Mammary epithelial cell (primary cell): ENCODE data around the gene FAM53B.

Experiments
- EZH2 ChIP-seq: IDR thresholded peaks from 2 replicates; pipeline ENCODE4 v1.6.1; 2012; ENCODE audit warnings: low read length, inconsistent platforms, borderline replicate concordance
- TF ChIP-seq, protein P1 (sequence below), 2 donors: IDR thresholded peaks in 1 of 2; conservative IDR thresholded peaks in 1 of 2; 2 replicates each; pipeline ENCODE4 v1.5.1; 2011 to 2012; ENCODE audit warnings: inconsistent platforms in 2 of 2, low read length in 2 of 2, mild to moderate bottlenecking in 2 of 2, control low read depth in 1 of 2, low read depth in 1 of 2; ENCODE audit not compliant: insufficient read depth in 1 of 2; ENCODE audit errors: extremely low read depth in 1 of 2

DNA sequence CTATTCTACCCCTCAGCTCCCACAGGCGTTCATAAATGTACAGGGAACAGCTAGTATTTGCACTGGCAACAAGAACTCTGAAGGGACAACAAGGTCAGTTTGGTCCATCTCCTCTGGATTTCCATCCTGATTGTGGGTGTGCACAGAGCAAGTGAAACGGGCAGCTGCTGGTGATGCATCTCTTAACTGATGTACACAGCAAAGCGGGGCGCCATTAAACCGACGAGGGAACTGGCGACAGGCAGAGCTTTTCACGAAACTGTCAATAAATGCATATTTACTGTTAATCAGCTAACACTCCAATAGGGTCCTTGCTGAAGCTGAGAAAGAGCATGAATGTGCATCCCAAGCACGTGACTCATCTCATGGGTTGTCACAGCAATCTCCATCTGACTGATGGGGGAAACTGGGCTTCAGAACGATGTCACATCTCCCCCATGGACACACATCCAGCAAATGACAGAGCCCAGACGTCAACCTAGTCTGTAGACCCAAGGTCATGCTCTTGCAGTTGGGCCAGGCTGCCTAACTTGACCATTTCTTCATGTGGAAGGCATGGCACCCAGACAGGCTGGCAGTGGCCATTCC lies 54.2 kb downstream of the FAM53B start:
- TF ChIP-seq, protein P1, sequence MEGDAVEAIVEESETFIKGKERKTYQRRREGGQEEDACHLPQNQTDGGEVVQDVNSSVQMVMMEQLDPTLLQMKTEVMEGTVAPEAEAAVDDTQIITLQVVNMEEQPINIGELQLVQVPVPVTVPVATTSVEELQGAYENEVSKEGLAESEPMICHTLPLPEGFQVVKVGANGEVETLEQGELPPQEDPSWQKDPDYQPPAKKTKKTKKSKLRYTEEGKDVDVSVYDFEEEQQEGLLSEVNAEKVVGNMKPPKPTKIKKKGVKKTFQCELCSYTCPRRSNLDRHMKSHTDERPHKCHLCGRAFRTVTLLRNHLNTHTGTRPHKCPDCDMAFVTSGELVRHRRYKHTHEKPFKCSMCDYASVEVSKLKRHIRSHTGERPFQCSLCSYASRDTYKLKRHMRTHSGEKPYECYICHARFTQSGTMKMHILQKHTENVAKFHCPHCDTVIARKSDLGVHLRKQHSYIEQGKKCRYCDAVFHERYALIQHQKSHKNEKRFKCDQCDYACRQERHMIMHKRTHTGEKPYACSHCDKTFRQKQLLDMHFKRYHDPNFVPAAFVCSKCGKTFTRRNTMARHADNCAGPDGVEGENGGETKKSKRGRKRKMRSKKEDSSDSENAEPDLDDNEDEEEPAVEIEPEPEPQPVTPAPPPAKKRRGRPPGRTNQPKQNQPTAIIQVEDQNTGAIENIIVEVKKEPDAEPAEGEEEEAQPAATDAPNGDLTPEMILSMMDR (conservative IDR thresholded peaks at IDR 0.05 in 1 of 2, IDR thresholded peaks at IDR 0.05 in 1 of 2; ENCODE audit: extremely low read depth in 1 of 2, insufficient read depth in 1 of 2, low read depth in 1 of 2, low read length in 2 of 2), result no peak
- no peak for TF ChIP-seq EZH2
